ENCODE measurements around the gene RHNO1. TPM values are rescaled to one million over a fixed set of nuclear protein-coding genes. Genes with fewer than 3 reads are reported as not detected.

The RHNO1 gene
- total and polyA plus RNA-seq, 2 of the 8 experiments (the other 6 are each of a cell fraction or from before 2014, with no cell fraction given): 55.8 to 56.9 TPM

GRCh38 chr12:2936301-2936700 is 59.3 kb downstream of the RHNO1 start:
- H3K36me3 ChIP-seq (ENCODE audit: control insufficient read depth in 2 of 4, insufficient read depth in 4 of 4, low read length in 3 of 4): peaks cover 0 to 28% (median 6%) of the 10 kb centered on the region in 4 experiments; a peak in 6 of 8 replicates
- H2BK120ac ChIP-seq (replicated peaks; ENCODE audit: low read depth, low read length): no peak overlapping the region
- no peak overlapping the region for H3K4me2 ChIP-seq (ENCODE audit: insufficient read depth in 1 of 2, low read depth in 2 of 2, low read length in 2 of 2)
- H2AK5ac ChIP-seq (ENCODE audit: low read depth, low read length): no peak overlapping the region
- no peaks in the 10 kb centered on the region for H3K4me1 ChIP-seq (replicated peaks in 1 of 4; ENCODE audit: control insufficient read depth in 3 of 4, insufficient read depth in 4 of 4, low read length in 3 of 4)
- H3K27me3 ChIP-seq (replicated peaks in 1 of 4; ENCODE audit: control insufficient read depth in 3 of 4, extremely low read depth in 1 of 4, insufficient read depth in 3 of 4, low read length in 3 of 4): no peaks in the 10 kb centered on the region
- no peak overlapping the region for H4K8ac ChIP-seq (ENCODE audit: extremely low read depth, insufficient read depth, low read length)
- H3K27ac ChIP-seq (ENCODE audit: low read depth, low read length): no peak overlapping the region
- no peak overlapping the region for H2AFZ ChIP-seq (ENCODE audit: low read length)
- no peak overlapping the region for H2BK20ac ChIP-seq (ENCODE audit: low read length)
- DNase-seq (ENCODE audit: low read depth in 1 of 2, low spot score in 2 of 2) (no peak), FAIRE-seq (no peak)
- H3K18ac ChIP-seq (ENCODE audit: extremely low read depth, low read length): no peak overlapping the region
- H2BK5ac ChIP-seq (ENCODE audit: low read depth, low read length): no peak overlapping the region
- H3K23me2 ChIP-seq (ENCODE audit: low read depth, low read length): 0 out of 2 replicates have a peak, but pooled peaks cover 1% of the 10 kb centered on the region
- POLR2A ChIA-PET (ENCODE audit: partially characterized antibody): no interaction called here
- H3K4me3 ChIP-seq (ENCODE audit: extremely low read depth in 1 of 4, insufficient read depth in 2 of 4, low read depth in 3 of 4, low read length in 4 of 4): no peak overlapping the region
- H2BK15ac ChIP-seq (ENCODE audit: low read length): no peak overlapping the region
- peaks cover 0 to 2% of the 10 kb centered on the region in 2 experiments for H4K20me1 ChIP-seq (replicated peaks in 1 of 2; ENCODE audit: control insufficient read depth in 1 of 2, insufficient read depth in 2 of 2, low read length in 2 of 2)
- H3K9ac ChIP-seq (replicated peaks in 1 of 4; ENCODE audit: extremely low read depth in 1 of 4, low read depth in 3 of 4, low read length in 3 of 4): no peak overlapping the region
- no peaks in the 10 kb centered on the region for H3K9me3 ChIP-seq (ENCODE audit: insufficient read depth in 2 of 2, low read depth in 1 of 2, low read length in 1 of 2)
- no peak overlapping the region for H2BK12ac ChIP-seq (ENCODE audit: low read depth, low read length)
- no peak overlapping the region for H3K56ac ChIP-seq (replicated peaks; ENCODE audit: insufficient read length, low read depth, low read length)
- H3K79me2 ChIP-seq (ENCODE audit: control insufficient read depth in 1 of 2, insufficient read depth in 2 of 2, low read length in 2 of 2): no peaks in the 10 kb centered on the region
- H3K14ac ChIP-seq (ENCODE audit: insufficient read length): no peak overlapping the region
- TF ChIP-seq JUN (IDR thresholded peaks at IDR 0.05; ENCODE audit: low read depth, low read length) (no peak), EP300 (IDR thresholded peaks at IDR 0.05; ENCODE audit: borderline replicate concordance in 1 of 2, low read depth in 2 of 2, low read length in 2 of 2) (no peak), CHD1 (IDR thresholded peaks at IDR 0.05; ENCODE audit: low read depth, low read length) (no peak), SAP30 (IDR thresholded peaks at IDR 0.05; ENCODE audit: insufficient read depth, insufficient replicate concordance, low read length) (no peak), HDAC6 (IDR thresholded peaks at IDR 0.05; ENCODE audit: low read depth, low read length) (no peak), GTF2F1 (IDR thresholded peaks at IDR 0.05; ENCODE audit: borderline replicate concordance, low read depth, low read length) (no peak), SRF (IDR thresholded peaks at IDR 0.05; ENCODE audit: low read depth, low read length) (no peak), NRF1 (IDR thresholded peaks at IDR 0.05; ENCODE audit: low read depth, low read length) (no peak), TAF7 (optimal IDR thresholded peaks at IDR 0.05; ENCODE audit: borderline replicate concordance, low read depth, low read length) (no peak), TBP (IDR thresholded peaks at IDR 0.05; ENCODE audit: low read depth, low read length) (no peak), FOSL1 (IDR thresholded peaks at IDR 0.05; ENCODE audit: insufficient read depth, low read depth, low read length) (no peak), SP4 (IDR thresholded peaks at IDR 0.05; ENCODE audit: low read length) (no peak), CHD2 (IDR thresholded peaks at IDR 0.05; ENCODE audit: low read length) (no peak), RNF2 (IDR thresholded peaks at IDR 0.05; ENCODE audit: borderline replicate concordance, low read depth, low read length, missing control alignments, poor library complexity, severe bottlenecking) (no peak)
- no peak overlapping the region for H3K23ac ChIP-seq (ENCODE audit: insufficient read length)
- CTCF ChIA-PET (ENCODE audit: partially characterized antibody): interaction anchor here (1.1 to 4.2 kb wide), 2 partner anchors 8 to 20 kb away, joined by 3 to 21 read pairs; no protein-coding TSS in a partner anchor
- H3K4ac ChIP-seq (replicated peaks; ENCODE audit: insufficient read length, low read depth, low read length): no peak overlapping the region
- no peak overlapping the region for H4K5ac ChIP-seq (ENCODE audit: insufficient read length, low read depth, low read length)
- 89% methylated on average over 11 of the region's 11 CpGs; no CpG with 5 or more reads in 1 of the 2 experiments for WGBS, 2 experiments (ENCODE audit: extremely low coverage in 1 of 2, insufficient coverage in 1 of 2, insufficient read length in 1 of 2, insufficient replicate concordance in 2 of 2, low coverage in 1 of 2, low lambda C conversion rate in 2 of 2, missing lambda C conversion rate in 1 of 2)
- no peaks in the 10 kb centered on the region for H3K79me1 ChIP-seq (ENCODE audit: low read depth, low read length)
- no peak overlapping the region for H4K91ac ChIP-seq (replicated peaks; ENCODE audit: insufficient read length, low read length)
